Superior temporal gyrus (tissue), 1 donor: ENCODE data around the gene FGF13.

Source experiments
- DNase-seq: peaks from one replicate; pipeline ENCODE4 v3.0.0-alpha.2; 2016; ENCODE audit errors: extremely low spot score

FGF13 gene

GRCh38 chrX:138664016-138664415 lies 47.5 kb downstream of the FGF13 start:
- DNase-seq: no peak

- no peak for DNase-seq
Observed at GRCh38 chrX:138651494-138651893, 60.0 kb downstream of the FGF13 start.

- DNase-seq: no peak
Observed at GRCh38 chrX:138648568-138648967, 62.9 kb downstream of the FGF13 start.

GRCh38 chrX:138638996-138639395 lies 72.5 kb downstream of the FGF13 start:
- DNase-seq: no peak
